Ishikawa (cell line): ENCODE results near the gene KCNQ4.
A peak's percentile ranks its signal among the peaks of the same experiment; 100 is the strongest.

Experiments
- CREB1 ChIP-seq: IDR thresholded peaks from 2 replicates; pipeline ENCODE4 v1.6.1; 2012; ENCODE audit warnings: low read depth
- EGR1 ChIP-seq: IDR thresholded peaks from 2 replicates; pipeline ENCODE4 v1.6.1; 2012
- EP300 ChIP-seq: IDR thresholded peaks from 2 replicates; pipeline ENCODE4 v1.6.1; 2012; ENCODE audit warnings: borderline replicate concordance
- NFIC ChIP-seq: IDR thresholded peaks from 2 replicates; pipeline ENCODE4 v1.6.1; 2012
- RAD21 ChIP-seq: IDR thresholded peaks from 2 replicates; pipeline ENCODE4 v1.6.1; 2012; ENCODE audit warnings: low read depth
- TAF1 ChIP-seq: IDR thresholded peaks from 2 replicates; pipeline ENCODE4 v1.6.1; 2012; ENCODE audit warnings: low read depth, mild to moderate bottlenecking
- TEAD4 ChIP-seq: IDR thresholded peaks from 2 replicates; pipeline ENCODE4 v1.6.1; 2012
- YY1 ChIP-seq: IDR thresholded peaks from 2 replicates; pipeline ENCODE4 v1.6.1; 2012; ENCODE audit warnings: low read depth
- ZBTB7A ChIP-seq: IDR thresholded peaks from 2 replicates; pipeline ENCODE4 v1.6.1; 2012; ENCODE audit warnings: low read depth
- TF ChIP-seq, protein P1 (sequence below): IDR thresholded peaks from 2 replicates; pipeline ENCODE4 v1.6.1; 2012; ENCODE audit warnings: low read depth, mild to moderate bottlenecking
- TF ChIP-seq, protein P2 (sequence below): IDR thresholded peaks from 2 replicates; pipeline ENCODE4 v1.6.1; 2012

- no peak for TF ChIP-seq TAF1
- TF ChIP-seq EGR1: no peak
- no peak for TF ChIP-seq CREB1
- TF ChIP-seq, protein P1, sequence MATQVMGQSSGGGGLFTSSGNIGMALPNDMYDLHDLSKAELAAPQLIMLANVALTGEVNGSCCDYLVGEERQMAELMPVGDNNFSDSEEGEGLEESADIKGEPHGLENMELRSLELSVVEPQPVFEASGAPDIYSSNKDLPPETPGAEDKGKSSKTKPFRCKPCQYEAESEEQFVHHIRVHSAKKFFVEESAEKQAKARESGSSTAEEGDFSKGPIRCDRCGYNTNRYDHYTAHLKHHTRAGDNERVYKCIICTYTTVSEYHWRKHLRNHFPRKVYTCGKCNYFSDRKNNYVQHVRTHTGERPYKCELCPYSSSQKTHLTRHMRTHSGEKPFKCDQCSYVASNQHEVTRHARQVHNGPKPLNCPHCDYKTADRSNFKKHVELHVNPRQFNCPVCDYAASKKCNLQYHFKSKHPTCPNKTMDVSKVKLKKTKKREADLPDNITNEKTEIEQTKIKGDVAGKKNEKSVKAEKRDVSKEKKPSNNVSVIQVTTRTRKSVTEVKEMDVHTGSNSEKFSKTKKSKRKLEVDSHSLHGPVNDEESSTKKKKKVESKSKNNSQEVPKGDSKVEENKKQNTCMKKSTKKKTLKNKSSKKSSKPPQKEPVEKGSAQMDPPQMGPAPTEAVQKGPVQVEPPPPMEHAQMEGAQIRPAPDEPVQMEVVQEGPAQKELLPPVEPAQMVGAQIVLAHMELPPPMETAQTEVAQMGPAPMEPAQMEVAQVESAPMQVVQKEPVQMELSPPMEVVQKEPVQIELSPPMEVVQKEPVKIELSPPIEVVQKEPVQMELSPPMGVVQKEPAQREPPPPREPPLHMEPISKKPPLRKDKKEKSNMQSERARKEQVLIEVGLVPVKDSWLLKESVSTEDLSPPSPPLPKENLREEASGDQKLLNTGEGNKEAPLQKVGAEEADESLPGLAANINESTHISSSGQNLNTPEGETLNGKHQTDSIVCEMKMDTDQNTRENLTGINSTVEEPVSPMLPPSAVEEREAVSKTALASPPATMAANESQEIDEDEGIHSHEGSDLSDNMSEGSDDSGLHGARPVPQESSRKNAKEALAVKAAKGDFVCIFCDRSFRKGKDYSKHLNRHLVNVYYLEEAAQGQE: no peak
- TF ChIP-seq RAD21: no peak
- TF ChIP-seq EP300: no peak
- no peak for TF ChIP-seq YY1
- no peak for TF ChIP-seq TEAD4
- no peak for TF ChIP-seq ZBTB7A
- TF ChIP-seq, protein P2, sequence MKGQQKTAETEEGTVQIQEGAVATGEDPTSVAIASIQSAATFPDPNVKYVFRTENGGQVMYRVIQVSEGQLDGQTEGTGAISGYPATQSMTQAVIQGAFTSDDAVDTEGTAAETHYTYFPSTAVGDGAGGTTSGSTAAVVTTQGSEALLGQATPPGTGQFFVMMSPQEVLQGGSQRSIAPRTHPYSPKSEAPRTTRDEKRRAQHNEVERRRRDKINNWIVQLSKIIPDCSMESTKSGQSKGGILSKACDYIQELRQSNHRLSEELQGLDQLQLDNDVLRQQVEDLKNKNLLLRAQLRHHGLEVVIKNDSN: peak; percentile 22; the same call in 1 of the 2 replicates
- no peak for TF ChIP-seq NFIC
Measured at GRCh38 chr1:40736085-40736531, 47.5 kb upstream of the KCNQ4 start.
